H1 (cell line): ENCODE measurements around the gene DYRK2. TPM values are rescaled to one million over a fixed set of nuclear protein-coding genes. Genes with fewer than 3 reads are reported as not detected.

Experiments used
- CTCF ChIP-seq, 3 experiments: IDR thresholded peaks; 1 replicate in 2 of 3; 2 replicates in 1 of 3; pipeline versions ENCODE4 v1.5.1 to v1.6.1; 2011; ENCODE audit warnings: low read length in 3 of 3, mild to moderate bottlenecking in 3 of 3, inconsistent platforms in 2 of 3, low read depth in 1 of 3, moderate library complexity in 1 of 3; ENCODE audit not compliant: insufficient read depth in 1 of 3; ENCODE audit errors: control extremely low read depth in 1 of 3
- polyA plus RNA-seq, 7 experiments: library from polyadenylated mRNA; depleted of rRNA in 3 of 7; stranded (reverse) in 5 of 7; unstranded in 2 of 7; fragments of >200 nt in 5 of 7; fragments of 200-250 nt in 2 of 7; gene quantifications; 1 replicate in 5 of 7; 2 replicates in 1 of 7; 4 replicates in 1 of 7; pipeline versions ENCODE4 v1.2.1 to v1.2.3, GENCODE V29; 2011 to 2013; ENCODE audit warnings: missing spikeins in 2 of 7, mixed read lengths in 2 of 7
- total RNA-seq: library from RNA; stranded (reverse); fragmentation: NEBNext Ultra II Directional; extraction: Animal tissue kit (Norgen Biotek cat#: 25700); gene quantifications from 2 replicates; pipeline ENCODE4 v1.2.1, GENCODE V29; 2021

The DYRK2 gene
- total and polyA plus RNA-seq, 2 of the 8 experiments (the other 6 are each of a cell fraction or from before 2014, with no cell fraction given): 11.2 to 31.6 TPM

GRCh38 chr12:67651132-67651695 is 2.7 kb downstream of the DYRK2 start (continued):
- peak in 1 of 3 experiments; percentile 29; a peak in 1 of 4 replicates for TF ChIP-seq CTCF (IDR thresholded peaks at IDR 0.05; ENCODE audit: control extremely low read depth in 1 of 3, insufficient read depth in 1 of 3, low read depth in 1 of 3, low read length in 3 of 3)
- TF ChIP-seq, all 59 proteins: peak for 2
